HL-60 (cell line): ENCODE measurements around the gene PTCRA.

ENCODE experiments used
- CTCF ChIP-seq: IDR thresholded peaks from one replicate; pipeline ENCODE4 v1.5.1; 2011; ENCODE audit warnings: low read length, control low read depth, inconsistent platforms; ENCODE audit not compliant: insufficient read depth
- GABPA ChIP-seq: IDR thresholded peaks from 2 replicates; pipeline ENCODE4 v1.6.1; 2012; ENCODE audit warnings: low read depth
- POLR2AphosphoS5 ChIP-seq: IDR thresholded peaks from 2 replicates; pipeline ENCODE4 v1.6.1; 2012; ENCODE audit warnings: low read depth
- REST ChIP-seq: IDR thresholded peaks from 2 replicates; pipeline ENCODE4 v1.6.1; 2012; ENCODE audit warnings: low read depth; ENCODE audit not compliant: insufficient replicate concordance

- no peak for TF ChIP-seq REST
- no peak for TF ChIP-seq POLR2AphosphoS5
- no peak for TF ChIP-seq CTCF
- no peak for TF ChIP-seq GABPA
These were observed 45.2 kb downstream of the PTCRA start for GRCh38 chr6:42961020-42961470.
